Measurements from ENCODE around the gene CCDC88B. TPM values are rescaled to one million over a fixed set of nuclear protein-coding genes. Genes with fewer than 3 reads are reported as not detected.

CCDC88B gene
- total and polyA plus RNA-seq, 7 donors: 2.6 to 157 (median 8.6) TPM

DNA sequence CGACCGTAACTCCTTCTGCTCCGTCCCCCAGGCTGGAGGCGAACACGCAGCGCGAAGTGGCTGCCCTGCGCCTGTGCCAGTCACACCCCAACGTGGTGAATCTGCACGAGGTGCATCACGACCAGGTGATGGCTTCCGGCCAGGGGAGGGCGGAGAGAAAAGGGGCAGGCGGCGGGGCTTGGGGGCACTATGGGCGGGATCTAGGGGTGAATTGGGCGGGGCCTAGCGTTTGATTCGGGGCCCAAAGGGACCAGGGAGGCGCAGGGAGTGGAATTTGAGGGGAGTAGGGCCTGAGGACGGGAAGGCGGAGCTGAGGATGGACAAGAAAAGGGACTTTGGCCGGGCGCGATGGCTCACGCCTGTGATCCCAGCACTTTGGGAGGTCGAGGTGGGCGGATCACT is 28.7 kb downstream of the CCDC88B start:
- no peak for DNase-seq
- no peak overlapping the region for H3K27ac ChIP-seq
- no peaks in the 10 kb centered on the region for H3K9me3 ChIP-seq
- peaks cover 12 to 77% (median 45%) of the 10 kb centered on the region in 4 donors for H3K36me3 ChIP-seq
- no peaks in the 10 kb centered on the region for H3K27me3 ChIP-seq
- no peak overlapping the region for H3K4me3 ChIP-seq
- peaks cover 0 to 11% (median 8%) of the 10 kb centered on the region in 4 donors for H3K4me1 ChIP-seq
- intact Hi-C loops (cut with DNase I): no loop called here
- 95 to 96% methylated on average over 28 of the region's 28 CpGs for WGBS, 2 donors
- no peak for TF ChIP-seq CTCF (IDR thresholded peaks at IDR 0.05)
- no peak for TF ChIP-seq EP300 (IDR thresholded peaks at IDR 0.05)
- TF ChIP-seq POLR2A (IDR thresholded peaks at IDR 0.05): no peak
- TF ChIP-seq POLR2AphosphoS5 (IDR thresholded peaks at IDR 0.05): no peak

- Histone ChIP-seq H3K4me3 (no peak overlapping the region), H3K27ac (no peak overlapping the region), H3K4me1 (peaks cover 0 to 11% (median 8%) of the 10 kb centered on the region in 4 donors), H3K27me3 (no peaks in the 10 kb centered on the region), H3K9me3 (no peaks in the 10 kb centered on the region), H3K36me3 (peaks cover 12 to 68% (median 45%) of the 10 kb centered on the region in 4 donors)
- TF ChIP-seq CTCF (IDR thresholded peaks at IDR 0.05) (no peak), POLR2AphosphoS5 (IDR thresholded peaks at IDR 0.05) (no peak), EP300 (IDR thresholded peaks at IDR 0.05) (no peak), POLR2A (IDR thresholded peaks at IDR 0.05) (no peak)
- WGBS, 2 donors: 93 to 97% methylated on average over 82 of the region's 82 CpGs
- no peak for DNase-seq
- intact Hi-C loops (cut with DNase I): no loop called here
Observed at GRCh38 chr11:64369440-64370421, 29.7 kb downstream of the CCDC88B start.

GRCh38 chr11:64371201-64371600 is 31.2 kb downstream of the CCDC88B start:
- DNase-seq: no peak
- WGBS, 2 donors: 78 to 94% methylated on average over 22 of the region's 22 CpGs
- intact Hi-C loops (cut with DNase I): no loop called here
- peaks cover 12 to 53% (median 37%) of the 10 kb centered on the region in 4 donors for H3K36me3 ChIP-seq
- H3K4me3 ChIP-seq: no peak overlapping the region
- no peaks in the 10 kb centered on the region for H3K9me3 ChIP-seq
- H3K4me1 ChIP-seq: peaks cover 0 to 11% (median 8%) of the 10 kb centered on the region in 4 donors
- no peak overlapping the region for H3K27ac ChIP-seq
- TF ChIP-seq POLR2AphosphoS5 (IDR thresholded peaks at IDR 0.05) (no peak), EP300 (IDR thresholded peaks at IDR 0.05) (no peak), CTCF (IDR thresholded peaks at IDR 0.05) (no peak), POLR2A (IDR thresholded peaks at IDR 0.05) (no peak)
- no peaks in the 10 kb centered on the region for H3K27me3 ChIP-seq

DNA sequence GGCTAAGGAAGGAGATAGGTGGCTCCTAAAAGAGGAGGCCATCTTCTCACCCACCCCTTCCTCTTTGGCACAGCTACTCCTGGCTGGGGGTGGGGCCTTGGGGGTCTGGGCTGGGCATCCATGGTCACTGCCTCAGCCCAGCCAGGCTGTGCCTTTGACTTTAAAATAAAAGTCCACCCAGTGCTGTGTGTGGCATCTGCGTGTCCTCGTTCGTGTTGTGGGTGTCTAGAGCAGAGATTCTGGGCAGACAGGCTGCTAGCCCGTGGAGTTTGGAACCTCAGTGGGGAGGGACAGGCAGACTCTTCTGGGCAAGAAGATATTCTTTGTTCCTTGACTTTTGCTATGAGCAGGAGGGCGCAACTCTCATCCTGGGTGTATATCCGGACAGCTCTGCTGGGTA is 32.0 kb downstream of the CCDC88B start:
- Histone ChIP-seq H3K36me3 (peaks cover 12 to 45% (median 30%) of the 10 kb centered on the region in 4 donors), H3K4me1 (peaks cover 0 to 11% (median 8%) of the 10 kb centered on the region in 4 donors), H3K27me3 (no peaks in the 10 kb centered on the region), H3K9me3 (no peaks in the 10 kb centered on the region), H3K4me3 (no peak overlapping the region), H3K27ac (no peak overlapping the region)
- no peak for DNase-seq
- WGBS, 2 donors: 88 to 91% methylated on average over 6 of the region's 6 CpGs
- intact Hi-C loops (cut with DNase I): no loop called here
- TF ChIP-seq CTCF (IDR thresholded peaks at IDR 0.05) (no peak), POLR2A (IDR thresholded peaks at IDR 0.05) (no peak), EP300 (IDR thresholded peaks at IDR 0.05) (no peak), POLR2AphosphoS5 (IDR thresholded peaks at IDR 0.05) (no peak)
